ENCODE measurements around the gene NRG3.

NRG3 gene

DNA sequence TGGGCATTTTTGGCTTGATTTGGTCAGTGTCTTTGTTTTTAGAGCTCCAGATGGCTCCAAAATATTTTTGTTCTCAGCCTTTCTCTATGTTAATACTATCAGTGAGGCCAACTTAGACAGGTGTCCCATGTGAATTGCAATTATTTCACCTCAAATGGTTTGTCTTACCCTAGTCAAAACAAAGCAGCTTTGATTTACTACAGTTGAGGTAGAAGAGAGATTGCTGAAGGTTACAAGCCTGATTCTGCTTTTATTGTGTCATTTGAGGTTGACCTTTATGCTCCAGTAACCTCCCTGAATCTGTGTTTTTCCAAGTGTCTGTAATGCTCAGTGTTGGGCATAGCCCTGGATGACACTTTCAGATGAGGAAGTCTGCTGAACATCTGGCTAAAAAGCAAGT is 882.9 kb downstream of the NRG3 start:
- H3K4me3 ChIP-seq (ENCODE audit: low read depth, low read length): no peak overlapping the region
- TF ChIP-seq CTCF (IDR thresholded peaks at IDR 0.05; ENCODE audit: insufficient read depth, low read depth, low read length, missing control alignments): no peak
- DNase-seq (ENCODE audit: low read depth): no peak

DNA sequence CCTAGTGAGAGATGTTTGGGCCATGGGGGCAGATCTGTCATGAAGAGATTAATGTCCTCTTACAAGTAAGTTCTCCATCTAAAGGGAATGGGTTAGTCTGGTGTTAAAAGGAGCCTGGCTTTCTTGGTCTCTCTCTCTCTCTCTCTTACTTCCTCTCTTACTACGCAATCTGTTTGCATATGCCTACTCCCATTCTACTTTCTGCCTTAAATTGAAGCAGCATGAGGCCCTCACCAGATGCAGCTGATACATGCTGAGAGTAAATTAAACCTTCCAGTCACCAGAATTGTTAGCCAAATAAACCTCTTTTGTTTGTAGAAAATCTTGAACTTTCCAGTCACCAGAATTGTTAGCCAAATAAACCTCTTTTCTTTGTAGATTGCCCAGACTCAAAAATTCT is 884.1 kb downstream of the NRG3 start:
- DNase-seq (ENCODE audit: low read depth): no peak
- H3K4me3 ChIP-seq (ENCODE audit: low read depth, low read length): no peak overlapping the region
- TF ChIP-seq CTCF (IDR thresholded peaks at IDR 0.05; ENCODE audit: insufficient read depth, low read depth, low read length, missing control alignments): no peak

DNA sequence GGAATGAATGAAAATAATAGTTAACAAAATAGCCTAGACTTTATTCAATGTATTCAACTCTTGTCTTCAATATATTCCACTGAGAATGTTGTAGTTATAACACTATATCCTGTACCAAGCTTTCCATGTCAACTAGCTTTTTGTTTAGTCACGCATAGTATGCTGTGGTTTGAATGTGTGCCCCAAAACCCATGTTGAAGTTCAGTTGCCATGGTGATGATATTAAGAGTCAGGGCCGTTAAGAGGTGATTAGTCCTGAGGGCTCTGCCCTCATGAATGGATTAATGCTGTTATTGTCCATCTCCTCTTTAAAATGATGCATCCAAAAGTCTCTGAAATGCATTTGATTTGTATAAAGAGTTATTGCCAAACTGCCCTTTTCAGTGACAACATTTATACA is 887.6 kb downstream of the NRG3 start:
- no peak for TF ChIP-seq CTCF (IDR thresholded peaks at IDR 0.05; ENCODE audit: insufficient read depth, low read depth, low read length, missing control alignments)
- no peak overlapping the region for H3K4me3 ChIP-seq (ENCODE audit: low read depth, low read length)
- no peak for DNase-seq (ENCODE audit: low read depth)

DNA sequence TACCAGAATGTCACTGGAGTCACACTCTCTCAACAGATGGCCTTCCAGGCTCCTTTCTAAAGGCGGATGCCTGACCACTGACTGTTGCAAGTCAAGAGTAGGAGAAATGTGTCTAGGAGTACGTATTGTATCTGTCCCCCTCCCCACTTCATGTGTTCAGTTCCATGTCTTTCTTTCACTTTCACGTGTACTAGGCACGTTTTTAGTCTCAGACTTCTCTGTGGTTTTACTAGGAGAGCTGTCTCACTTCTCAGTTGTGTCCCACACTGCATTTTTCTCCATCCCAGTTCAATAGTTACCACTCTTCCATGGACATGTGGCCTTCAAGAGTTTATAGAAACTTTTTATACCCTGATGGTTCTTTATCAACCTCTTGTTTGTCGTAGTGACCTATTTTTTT is 893.0 kb downstream of the NRG3 start:
- no peak for TF ChIP-seq CTCF (IDR thresholded peaks at IDR 0.05; ENCODE audit: insufficient read depth, low read depth, low read length, missing control alignments)
- peak; percentile 12 for DNase-seq (ENCODE audit: low read depth)
- H3K4me3 ChIP-seq (ENCODE audit: low read depth, low read length): no peak overlapping the region

DNA sequence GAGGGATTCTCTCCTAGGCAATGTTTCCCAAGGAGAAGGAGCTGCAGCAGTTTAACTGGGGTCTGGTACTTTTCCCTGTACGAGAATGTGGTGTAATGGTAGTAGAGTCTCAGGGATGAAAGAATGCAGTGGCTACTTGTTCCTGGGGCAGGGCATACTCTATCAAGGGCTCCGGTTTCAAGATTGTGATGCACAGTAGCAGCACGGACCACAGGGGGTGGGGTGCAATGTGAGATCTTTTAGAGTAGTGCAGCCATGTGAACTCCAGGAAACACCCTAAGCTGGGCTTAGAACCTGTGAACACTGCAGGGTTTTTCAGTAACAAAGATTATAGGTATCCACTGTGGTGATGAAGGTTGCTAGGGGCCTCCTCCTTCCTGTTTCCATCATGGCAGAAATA is 903.9 kb downstream of the NRG3 start:
- DNase-seq (ENCODE audit: low read depth): no peak
- TF ChIP-seq CTCF (IDR thresholded peaks at IDR 0.05; ENCODE audit: insufficient read depth, low read depth, low read length, missing control alignments): no peak
- no peak overlapping the region for H3K4me3 ChIP-seq (ENCODE audit: low read depth, low read length)

- no peak for DNase-seq (ENCODE audit: low read depth)
- no peak overlapping the region for H3K4me3 ChIP-seq (ENCODE audit: low read depth, low read length)
- TF ChIP-seq CTCF (IDR thresholded peaks at IDR 0.05; ENCODE audit: insufficient read depth, low read depth, low read length, missing control alignments): peak; percentile 21
Observed at GRCh38 chr10:82796510-82796909, 921.5 kb downstream of the NRG3 start.

DNA sequence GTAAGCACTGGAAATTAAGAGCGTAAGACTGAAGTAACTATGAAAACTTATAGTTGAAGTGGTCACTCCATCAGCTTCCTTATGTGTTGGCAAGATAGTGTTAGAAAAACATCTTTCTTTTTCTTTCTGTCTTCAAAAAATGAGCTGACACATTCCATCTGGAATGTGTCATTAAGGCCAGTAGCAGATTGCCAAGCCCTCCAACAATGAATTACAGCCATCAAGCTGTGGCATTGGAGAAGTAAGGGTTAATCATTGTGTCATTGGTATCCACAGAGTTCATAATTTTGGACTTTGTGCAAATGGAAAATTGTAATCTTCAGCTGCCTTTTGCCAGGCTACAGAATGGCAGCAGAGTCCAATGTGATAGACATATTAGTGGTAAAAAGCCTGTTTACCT is 926.3 kb downstream of the NRG3 start:
- H3K4me3 ChIP-seq (ENCODE audit: low read depth, low read length): no peak overlapping the region
- no peak for TF ChIP-seq CTCF (IDR thresholded peaks at IDR 0.05; ENCODE audit: insufficient read depth, low read depth, low read length, missing control alignments)
- DNase-seq (ENCODE audit: low read depth): no peak

Data from GM12865 (cell line).